Astrocyte (in vitro differentiated cells and primary cell): Measurements from ENCODE around the gene BCL3.

Experiments used
- CTCF ChIP-seq: IDR thresholded peaks from 2 replicates; pipeline ENCODE4 v1.5.1; 2011; ENCODE audit warnings: low read depth, mild to moderate bottlenecking, inconsistent platforms, low read length, moderate library complexity; ENCODE audit not compliant: insufficient read depth
- EZH2 ChIP-seq: IDR thresholded peaks from 2 replicates; pipeline ENCODE4 v1.6.1; 2012; ENCODE audit warnings: mild to moderate bottlenecking, low read length, inconsistent platforms; ENCODE audit not compliant: insufficient read depth

- no peak for TF ChIP-seq CTCF
- no peak for TF ChIP-seq EZH2
These were observed 13.5 kb upstream of the BCL3 start for GRCh38 chr19:44735011-44735410.
